Gastrocnemius medialis (tissue), 4 donors: ENCODE data around the gene ASCL3. TPM values are rescaled to one million over a fixed set of nuclear protein-coding genes. Genes with fewer than 3 reads are reported as not detected.
"Not testable (repeated sequence)": the region's sequence is repeated elsewhere in the genome, so short reads cannot be mapped to it uniquely, and the experiment has no call there.

Source experiments
- ATAC-seq, 2 donors: fragments of 150-250 bp; one replicate each; pipeline ENCODE4 v1.9.1; 2016
- DNase-seq, 2 donors: peaks; one replicate each; pipeline ENCODE4 v3.0.0-alpha.2; 2019
- H3K27ac ChIP-seq, 4 donors: fragments of 200-600 bp; sonication (generic); 1 replicate in 1 of 4; 2 replicates in 3 of 4; pipeline ENCODE4 v1.5.1; 2016 to 2018; ENCODE audit warnings: mild to moderate bottlenecking in 2 of 4, moderate library complexity in 1 of 4
- H3K27me3 ChIP-seq, 3 donors: fragments of 200-600 bp; sonication (generic) in 2 of 3; 1 replicate in 1 of 3; 2 replicates in 2 of 3; pipeline versions ENCODE4 v1.5.1 to v1.6.0; 2016 to 2019; ENCODE audit warnings: mild to moderate bottlenecking in 1 of 3, moderate library complexity in 1 of 3
- H3K36me3 ChIP-seq, 2 donors: fragments of 200-600 bp; sonication (generic) in 1 of 2; one replicate each; pipeline ENCODE4 v1.5.1; 2017 to 2018
- H3K4me1 ChIP-seq, 2 donors: fragments of 200-600 bp; sonication (generic) in 1 of 2; one replicate each; pipeline ENCODE4 v1.5.1; 2016 to 2017; ENCODE audit warnings: mild to moderate bottlenecking in 2 of 2
- H3K4me3 ChIP-seq, 4 donors: fragments of 200-600 bp; sonication (generic) in 3 of 4; 1 replicate in 1 of 4; 2 replicates in 3 of 4; pipeline ENCODE4 v1.5.1; 2016 to 2019; ENCODE audit warnings: mild to moderate bottlenecking in 2 of 4
- H3K9me3 ChIP-seq, 3 donors: fragments of 200-600 bp; sonication (generic) in 2 of 3; 1 replicate in 1 of 3; 2 replicates in 2 of 3; pipeline ENCODE4 v1.5.1; 2016 to 2019
- POLR2A ChIP-seq, 2 donors: fragments of 450-650 bp; IDR thresholded peaks; one replicate each; pipeline ENCODE4 v1.6.1; 2017; ENCODE audit warnings: antibody characterized with exemption in 2 of 2, mild to moderate bottlenecking in 2 of 2, moderate library complexity in 2 of 2
- in situ Hi-C, 4 donors: fragments of 200-750 bp; cut with MboI; loops; one replicate each; pipeline versions ENCODE4 v1.15.0 to v1.8.0; 2017; ENCODE audit warnings: low sequenced_read_pairs in 4 of 4
- intact Hi-C: fragments of 100-400 bp; cut with DNase I; formaldehyde crosslinking; loops from one replicate; pipeline ENCODE4 v1.15.1; 2023; ENCODE audit warnings: low total_unique reads
- total RNA-seq, 4 donors: library from RNA; depleted of rRNA; stranded (reverse); fragments of >200 nt; gene quantifications; one replicate each; pipeline versions ENCODE4 v1.1.0 to v1.2.3, GENCODE V29; 2016
- TF ChIP-seq, protein P1 (sequence below), 5 experiments: fragments of 450-650 bp in 3 of 5; fragments of 200-600 bp in 2 of 5; sonication (generic) in 2 of 5; IDR thresholded peaks in 4 of 5; conservative IDR thresholded peaks in 1 of 5; 1 replicate in 4 of 5; 2 replicates in 1 of 5; pipeline ENCODE4 v1.5.1; 2016 to 2019; ENCODE audit warnings: antibody characterized with exemption in 5 of 5, mild to moderate bottlenecking in 3 of 5, moderate library complexity in 3 of 5

Gene ASCL3
- total RNA-seq, 4 donors from 2014 or later = not detected

DNA sequence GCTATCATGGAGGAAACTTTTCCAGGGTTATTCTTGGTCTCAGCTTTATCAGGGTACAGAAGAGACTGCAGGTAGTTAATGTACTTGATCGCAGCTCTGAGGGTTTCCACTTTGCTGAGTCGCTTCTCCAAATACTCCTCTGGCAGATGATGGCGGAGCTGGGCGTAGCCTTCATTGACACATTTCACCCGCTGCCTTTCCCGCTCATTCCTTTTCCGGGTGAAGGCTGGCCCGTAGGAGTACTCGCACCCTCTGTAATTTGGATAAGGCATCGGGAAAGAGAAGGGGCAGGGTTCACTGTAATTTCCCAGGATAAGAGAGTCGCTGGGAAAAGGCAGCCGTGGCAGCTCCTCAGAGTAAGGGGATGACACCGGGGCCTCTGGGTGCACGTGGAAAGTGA, 5.2 kb downstream of the ASCL3 start:
- ATAC-seq (no peak), DNase-seq (no peak)
- Histone ChIP-seq H3K27me3 (no peaks in the 10 kb centered on the region), H3K9me3 (no peaks in the 10 kb centered on the region), H3K4me3 (no peak overlapping the region), H3K36me3 (no peaks in the 10 kb centered on the region), H3K4me1 (no peaks in the 10 kb centered on the region), H3K27ac (no peak overlapping the region)
- TF ChIP-seq, protein P1, sequence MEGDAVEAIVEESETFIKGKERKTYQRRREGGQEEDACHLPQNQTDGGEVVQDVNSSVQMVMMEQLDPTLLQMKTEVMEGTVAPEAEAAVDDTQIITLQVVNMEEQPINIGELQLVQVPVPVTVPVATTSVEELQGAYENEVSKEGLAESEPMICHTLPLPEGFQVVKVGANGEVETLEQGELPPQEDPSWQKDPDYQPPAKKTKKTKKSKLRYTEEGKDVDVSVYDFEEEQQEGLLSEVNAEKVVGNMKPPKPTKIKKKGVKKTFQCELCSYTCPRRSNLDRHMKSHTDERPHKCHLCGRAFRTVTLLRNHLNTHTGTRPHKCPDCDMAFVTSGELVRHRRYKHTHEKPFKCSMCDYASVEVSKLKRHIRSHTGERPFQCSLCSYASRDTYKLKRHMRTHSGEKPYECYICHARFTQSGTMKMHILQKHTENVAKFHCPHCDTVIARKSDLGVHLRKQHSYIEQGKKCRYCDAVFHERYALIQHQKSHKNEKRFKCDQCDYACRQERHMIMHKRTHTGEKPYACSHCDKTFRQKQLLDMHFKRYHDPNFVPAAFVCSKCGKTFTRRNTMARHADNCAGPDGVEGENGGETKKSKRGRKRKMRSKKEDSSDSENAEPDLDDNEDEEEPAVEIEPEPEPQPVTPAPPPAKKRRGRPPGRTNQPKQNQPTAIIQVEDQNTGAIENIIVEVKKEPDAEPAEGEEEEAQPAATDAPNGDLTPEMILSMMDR (IDR thresholded peaks at IDR 0.05 in 4 of 5, conservative IDR thresholded peaks at IDR 0.05 in 1 of 5) = no peak
- TF ChIP-seq POLR2A (IDR thresholded peaks at IDR 0.05) = no peak
- in situ Hi-C loops (no loop called here), intact Hi-C loops (no loop called here)

DNA sequence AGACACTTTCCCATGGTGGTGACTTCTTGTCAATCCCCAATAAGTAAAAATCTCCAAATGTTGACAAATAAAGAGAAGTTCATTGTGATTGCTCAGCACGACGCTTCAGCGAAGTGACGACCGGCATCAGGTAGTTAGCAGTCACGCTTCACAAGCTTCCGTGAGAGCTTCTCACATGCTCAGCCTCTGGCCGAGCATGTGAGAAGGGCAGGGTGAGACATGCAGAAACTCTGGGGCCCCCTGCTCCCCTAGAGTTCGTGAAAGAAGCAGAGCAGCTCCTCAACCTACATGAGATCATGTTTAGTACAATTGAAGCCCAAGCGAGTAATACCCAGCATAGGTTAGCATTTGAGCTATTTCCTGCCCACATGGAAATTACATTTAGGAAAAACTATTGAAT, 5.7 kb downstream of the ASCL3 start:
- no peaks in the 10 kb centered on the region for H3K4me1 ChIP-seq

DNA sequence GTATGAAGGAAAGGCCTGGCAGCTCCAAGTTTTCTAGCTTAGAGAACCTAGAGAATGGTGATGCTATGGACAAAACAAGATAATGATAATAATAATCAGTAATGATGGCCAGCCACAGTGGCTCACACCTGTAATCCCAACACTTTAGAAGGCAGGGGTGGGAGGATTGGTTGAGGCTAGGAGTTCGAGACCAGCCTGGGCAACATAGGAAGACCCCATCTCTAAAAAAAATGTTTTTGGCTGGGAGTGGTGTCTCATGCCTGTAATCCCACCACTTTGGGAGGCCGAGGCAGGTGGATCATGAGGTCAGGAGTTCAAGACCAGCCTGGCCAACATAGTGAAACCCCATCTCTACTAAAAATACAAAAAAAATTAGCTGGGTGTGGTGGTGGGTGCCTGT, 7.0 kb downstream of the ASCL3 start:
- intact Hi-C loops, in situ Hi-C loops, DNase-seq, H3K27ac ChIP-seq, H3K36me3 ChIP-seq, H3K27me3 ChIP-seq, H3K9me3 ChIP-seq, H3K4me1 ChIP-seq, ATAC-seq, H3K4me3 ChIP-seq: not testable (repeated sequence)

More for the DNA sequence above, 5.7 kb downstream of the ASCL3 start:
- no peaks in the 10 kb centered on the region for H3K27me3 ChIP-seq
- in situ Hi-C loops (no loop called here), intact Hi-C loops (no loop called here)
- no peak overlapping the region for H3K27ac ChIP-seq
- H3K4me3 ChIP-seq = no peak overlapping the region
- H3K36me3 ChIP-seq = no peaks in the 10 kb centered on the region
- TF ChIP-seq POLR2A (IDR thresholded peaks at IDR 0.05) = no peak
- TF ChIP-seq, protein P1 (IDR thresholded peaks at IDR 0.05 in 4 of 5, conservative IDR thresholded peaks at IDR 0.05 in 1 of 5) = no peak
- DNase-seq (no peak), ATAC-seq (no peak)
- no peaks in the 10 kb centered on the region for H3K9me3 ChIP-seq

DNA sequence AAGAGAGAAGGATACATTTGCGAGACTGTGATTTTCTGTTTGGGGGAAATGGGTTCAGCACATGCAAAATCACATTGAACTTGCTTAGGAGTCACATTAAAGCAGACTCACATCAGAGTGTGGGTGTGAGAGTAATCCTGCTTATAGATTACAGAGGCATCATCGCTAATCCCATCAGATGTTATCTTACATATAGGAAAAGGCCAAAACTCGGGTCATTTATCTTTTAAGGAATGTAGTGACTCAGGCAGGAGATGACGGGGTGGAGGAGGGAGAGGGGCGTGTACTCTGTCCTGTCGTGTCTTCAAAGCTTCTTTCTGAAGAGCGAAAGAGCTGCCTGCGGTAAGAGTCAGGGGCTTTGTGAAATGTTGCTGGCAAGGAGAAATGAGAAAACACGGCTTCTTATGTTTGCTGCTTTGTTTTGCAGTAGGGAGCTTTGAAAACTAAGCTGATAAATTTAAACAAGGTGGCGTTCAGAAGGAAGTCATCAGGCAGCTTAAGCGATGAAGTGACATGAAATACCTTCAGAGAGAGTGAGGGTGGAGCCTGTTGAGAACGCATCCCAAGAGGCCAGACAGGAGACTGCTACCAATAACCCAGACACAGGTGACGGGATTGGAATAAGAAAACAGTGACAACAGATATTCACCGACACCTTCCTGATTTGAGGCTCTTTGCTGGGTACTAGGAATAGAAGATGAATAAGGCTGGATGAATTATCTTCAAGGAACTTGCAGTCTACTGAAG, 7.9 kb downstream of the ASCL3 start:
- TF ChIP-seq POLR2A (IDR thresholded peaks at IDR 0.05) = no peak
- TF ChIP-seq, protein P1 (IDR thresholded peaks at IDR 0.05 in 4 of 5, conservative IDR thresholded peaks at IDR 0.05 in 1 of 5) = no peak
- in situ Hi-C loops (no loop called here), intact Hi-C loops (no loop called here)
- DNase-seq (no peak), ATAC-seq (no peak)
- Histone ChIP-seq H3K4me1 (no peaks in the 10 kb centered on the region), H3K36me3 (no peaks in the 10 kb centered on the region), H3K4me3 (no peak overlapping the region), H3K27me3 (no peaks in the 10 kb centered on the region), H3K9me3 (no peaks in the 10 kb centered on the region), H3K27ac (no peak overlapping the region)

DNA sequence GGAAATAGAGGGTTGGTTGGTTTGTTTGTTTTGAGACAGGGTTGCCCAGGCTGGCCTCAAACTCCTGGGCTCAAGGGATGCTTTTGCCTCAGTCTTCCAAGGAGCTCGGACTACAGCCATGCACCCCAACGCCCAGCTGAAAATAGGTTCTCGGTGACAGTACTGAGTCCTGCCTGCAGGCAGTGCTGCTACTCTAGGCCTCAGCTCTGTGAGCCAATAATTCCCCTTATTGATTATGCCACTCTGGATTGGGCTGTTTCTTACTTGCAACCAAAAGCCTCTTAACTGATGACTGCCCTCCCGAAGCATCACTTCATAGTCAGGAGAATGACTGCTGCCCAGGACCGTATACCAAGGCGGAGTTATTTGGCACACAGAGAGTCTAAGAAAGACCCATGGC, 8.9 kb downstream of the ASCL3 start:
- in situ Hi-C loops = no loop called here
- no peak for DNase-seq

More for the DNA sequence above, 8.9 kb downstream of the ASCL3 start:
- Histone ChIP-seq H3K9me3 (no peaks in the 10 kb centered on the region), H3K27ac (no peak overlapping the region), H3K4me3 (no peak overlapping the region), H3K27me3 (no peaks in the 10 kb centered on the region), H3K36me3 (no peaks in the 10 kb centered on the region), H3K4me1 (no peaks in the 10 kb centered on the region)
- intact Hi-C loops = no loop called here
- no peak for ATAC-seq
- TF ChIP-seq POLR2A (IDR thresholded peaks at IDR 0.05) = no peak
